Cardiac fibroblast (primary cell): ENCODE results near the gene INPP1.

Source experiments
- DNase-seq, 2 donors: peaks; one replicate each; pipeline versions ENCODE4 v3.0.0 to v3.0.0-alpha.2; 2010; ENCODE audit warnings: low read depth in 2 of 2
- H3K4me3 ChIP-seq, 2 donors: replicated peaks in 1 of 2; 1 replicate in 1 of 2; 2 replicates in 1 of 2; pipeline ENCODE4 v1.5.1; 2011; ENCODE audit warnings: low read depth in 2 of 2, low read length in 2 of 2, mild to moderate bottlenecking in 2 of 2, moderate library complexity in 1 of 2
- CTCF ChIP-seq: IDR thresholded peaks from one replicate; pipeline ENCODE4 v1.5.1; 2011; ENCODE audit warnings: low read depth, mild to moderate bottlenecking, low read length, inconsistent platforms

INPP1 gene

GRCh38 chr2:190320696-190321095, 22.7 kb upstream of the INPP1 start:
- no peak for DNase-seq

GRCh38 chr2:190323406-190323805, 20.0 kb upstream of the INPP1 start:
- DNase-seq, result no peak
- TF ChIP-seq CTCF, result no peak
- H3K4me3 ChIP-seq, result no peak overlapping the region

More at GRCh38 chr2:190320696-190321095, 22.7 kb upstream of the INPP1 start:
- H3K4me3 ChIP-seq, result no peak overlapping the region
- no peak for TF ChIP-seq CTCF

GRCh38 chr2:190325588-190325987, 17.8 kb upstream of the INPP1 start:
- DNase-seq, result no peak
- TF ChIP-seq CTCF, result no peak
- no peak overlapping the region for H3K4me3 ChIP-seq

GRCh38 chr2:190327867-190328572, 15.4 kb upstream of the INPP1 start:
- H3K4me3 ChIP-seq, result no peak overlapping the region
- DNase-seq, result no peak
- TF ChIP-seq CTCF, result no peak

GRCh38 chr2:190328573-190329147, 14.7 kb upstream of the INPP1 start:
- no peak for TF ChIP-seq CTCF
- DNase-seq, result peak; percentile 36 to 43

GRCh38 chr2:190333395-190333794, 10.0 kb upstream of the INPP1 start:
- no peak for DNase-seq
- H3K4me3 ChIP-seq, result no peak overlapping the region
- no peak for TF ChIP-seq CTCF

More at GRCh38 chr2:190328573-190329147, 14.7 kb upstream of the INPP1 start:
- no peak overlapping the region for H3K4me3 ChIP-seq
